ENCODE data around the gene C1orf50.
A peak's percentile ranks its signal among the peaks of the same experiment; 100 is the strongest.

Gene C1orf50

DNA sequence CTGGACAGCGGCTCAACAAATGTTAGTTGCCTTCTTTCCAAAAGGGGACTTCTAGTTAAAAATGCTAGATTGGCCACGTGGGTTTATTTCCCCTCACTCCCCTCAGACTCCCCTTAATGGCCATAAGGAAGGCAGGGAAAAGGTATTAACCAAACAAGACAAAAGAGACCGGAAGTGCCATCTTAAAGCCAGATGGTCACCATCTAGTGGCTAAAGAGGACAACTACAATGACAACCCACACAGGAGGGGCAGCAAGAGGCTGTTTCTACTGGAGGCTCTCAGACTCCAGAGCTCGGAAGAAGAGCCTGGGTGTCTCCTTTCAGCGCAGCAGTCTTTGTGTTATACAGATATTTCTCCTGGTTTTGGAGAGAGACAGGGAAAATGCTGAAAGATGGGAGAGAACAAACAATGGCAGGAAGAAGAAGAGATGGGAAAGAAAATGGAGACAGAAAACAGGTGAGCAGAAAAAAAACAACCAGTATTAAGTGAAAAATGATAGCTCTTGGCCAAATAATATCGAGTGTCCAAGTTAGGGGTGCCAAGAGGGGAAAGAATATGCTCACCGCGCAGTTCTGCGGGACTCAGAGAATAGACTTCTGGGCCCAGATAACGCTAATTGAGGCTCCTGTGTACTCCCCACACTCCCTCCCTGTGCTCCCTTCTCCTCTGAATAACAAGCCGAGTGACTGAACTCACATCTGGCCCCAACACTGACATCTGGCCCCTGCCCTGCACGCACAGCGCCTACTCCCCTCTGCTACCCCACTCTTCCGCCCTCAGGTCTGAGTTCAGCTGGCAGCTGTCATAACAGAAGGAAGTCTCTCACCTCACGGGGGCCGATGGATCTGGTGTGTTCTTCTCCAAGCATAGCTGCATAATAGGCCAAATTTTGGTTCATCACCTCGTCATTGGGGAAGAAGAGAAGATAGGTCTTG lies 9.8 kb upstream of the C1orf50 start:
- no peak for DNase-seq (ENCODE audit: low spot score in 2 of 2)
- Mint-ChIP-seq H3K4me3 (no peak overlapping the region), H3K36me3 (ENCODE audit: insufficient read depth) (peaks cover 50% of the 10 kb centered on the region), H3K4me1 (peaks cover 13% of the 10 kb centered on the region), H3K9me3 (no peaks in the 10 kb centered on the region), H3K27me3 (no peaks in the 10 kb centered on the region), H3K27ac (ENCODE audit: low read depth) (no peak overlapping the region)
- ATAC-seq (replicated peaks; ENCODE audit: extremely low read depth, poor library complexity, severe bottlenecking) = no peak

DNA sequence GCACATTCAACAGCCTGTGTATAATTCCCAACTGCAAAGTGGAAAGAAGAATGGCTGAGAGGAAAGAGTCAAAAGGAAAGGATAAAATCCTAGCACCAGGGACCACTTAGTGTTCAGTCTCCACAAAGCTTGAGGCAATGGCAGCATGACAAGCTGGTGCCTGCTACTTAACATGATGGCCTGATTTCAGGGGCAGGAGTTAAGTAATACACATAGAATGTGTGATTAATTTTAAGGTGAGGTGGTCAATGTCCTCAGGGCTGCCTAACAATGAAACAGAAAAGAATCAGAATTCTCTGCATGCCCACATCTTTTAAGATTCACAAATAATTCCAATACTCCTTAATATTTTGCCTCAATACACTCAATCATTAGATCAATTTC lies 9.2 kb upstream of the C1orf50 start:
- H3K27me3 Mint-ChIP-seq = no peaks in the 10 kb centered on the region
- peaks cover 43% of the 10 kb centered on the region for H3K36me3 Mint-ChIP-seq (ENCODE audit: insufficient read depth)
- H3K4me3 Mint-ChIP-seq = no peak overlapping the region
- ATAC-seq (replicated peaks; ENCODE audit: extremely low read depth, poor library complexity, severe bottlenecking) (no peak), DNase-seq (ENCODE audit: low spot score in 2 of 2) (no peak)
- H3K4me1 Mint-ChIP-seq = peaks cover 13% of the 10 kb centered on the region
- no peak overlapping the region for H3K27ac Mint-ChIP-seq (ENCODE audit: low read depth)
- H3K9me3 Mint-ChIP-seq = no peaks in the 10 kb centered on the region

GRCh38 chr1:42758641-42759040 lies 8.4 kb upstream of the C1orf50 start:
- no peak overlapping the region for H3K4me3 Mint-ChIP-seq
- H3K36me3 Mint-ChIP-seq (ENCODE audit: insufficient read depth) = peaks cover 39% of the 10 kb centered on the region
- no peak for DNase-seq (ENCODE audit: low spot score in 2 of 2)
- H3K27me3 Mint-ChIP-seq = no peaks in the 10 kb centered on the region
- no peaks in the 10 kb centered on the region for H3K9me3 Mint-ChIP-seq
- peaks cover 13% of the 10 kb centered on the region for H3K4me1 Mint-ChIP-seq
- no peak overlapping the region for H3K27ac Mint-ChIP-seq (ENCODE audit: low read depth)
- ATAC-seq (replicated peaks; ENCODE audit: extremely low read depth, poor library complexity, severe bottlenecking) = no peak

DNA sequence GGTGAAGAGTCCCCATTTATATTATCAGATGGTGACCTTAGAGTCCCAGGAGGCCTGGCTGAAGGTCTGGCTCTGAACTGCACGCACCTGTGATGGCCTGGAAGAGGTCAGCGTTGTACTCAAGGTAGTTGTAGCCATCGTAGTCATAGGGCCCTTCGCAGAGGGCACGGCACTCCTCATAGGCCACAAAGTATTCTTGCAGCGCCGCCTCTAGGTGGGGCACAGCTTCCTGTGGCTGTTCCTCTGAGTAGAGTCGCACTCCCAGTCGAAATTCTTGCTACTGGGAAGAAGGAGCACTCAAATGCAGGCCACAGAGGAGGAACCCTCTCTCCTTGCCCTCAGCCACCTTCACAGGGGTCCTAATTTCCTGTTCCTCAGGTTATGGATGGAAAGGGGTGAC lies 7.9 kb upstream of the C1orf50 start:
- Mint-ChIP-seq H3K27ac (ENCODE audit: low read depth) (no peak overlapping the region), H3K4me1 (peaks cover 13% of the 10 kb centered on the region), H3K9me3 (no peaks in the 10 kb centered on the region), H3K36me3 (ENCODE audit: insufficient read depth) (peaks cover 38% of the 10 kb centered on the region), H3K27me3 (no peaks in the 10 kb centered on the region), H3K4me3 (no peak overlapping the region)
- DNase-seq (ENCODE audit: low spot score in 2 of 2) = no peak
- ATAC-seq (replicated peaks; ENCODE audit: extremely low read depth, poor library complexity, severe bottlenecking) = no peak

- ATAC-seq (replicated peaks; ENCODE audit: extremely low read depth, poor library complexity, severe bottlenecking) = no peak
Measured at GRCh38 chr1:42761567-42761966, 5.5 kb upstream of the C1orf50 start.

DNA sequence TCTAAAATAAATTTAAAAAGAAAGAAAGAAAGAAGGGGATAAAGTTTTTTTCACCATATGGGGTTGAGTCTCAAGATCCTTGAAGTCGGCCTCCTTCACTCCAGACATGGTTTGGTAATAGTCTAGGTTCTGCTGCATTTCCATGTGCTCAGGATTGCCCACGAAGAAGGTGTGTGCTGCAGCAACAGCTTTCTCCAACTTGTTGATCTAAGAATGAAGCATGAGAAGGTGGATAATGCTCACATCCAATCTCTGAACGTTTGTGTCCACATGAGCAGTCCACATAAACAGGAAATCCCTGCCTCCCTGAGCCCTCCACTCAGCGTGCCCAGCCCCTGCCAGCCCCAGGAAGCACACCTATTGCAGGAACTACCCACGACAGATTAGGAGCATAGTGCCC lies 4.8 kb upstream of the C1orf50 start:
- Mint-ChIP-seq H3K27ac (ENCODE audit: low read depth) (no peak overlapping the region), H3K27me3 (no peaks in the 10 kb centered on the region), H3K9me3 (no peaks in the 10 kb centered on the region), H3K4me3 (no peak overlapping the region), H3K4me1 (peaks cover under 1% of the 10 kb centered on the region), H3K36me3 (ENCODE audit: insufficient read depth) (peaks cover 22% of the 10 kb centered on the region)
- DNase-seq (ENCODE audit: low spot score in 2 of 2) (no peak), ATAC-seq (replicated peaks; ENCODE audit: extremely low read depth, poor library complexity, severe bottlenecking) (no peak)

More at GRCh38 chr1:42761567-42761966, 5.5 kb upstream of the C1orf50 start:
- DNase-seq (ENCODE audit: low spot score in 2 of 2) = no peak
- Mint-ChIP-seq H3K27ac (ENCODE audit: low read depth) (no peak overlapping the region), H3K9me3 (no peaks in the 10 kb centered on the region), H3K4me1 (peaks cover 8% of the 10 kb centered on the region), H3K36me3 (ENCODE audit: insufficient read depth) (peaks cover 22% of the 10 kb centered on the region), H3K4me3 (no peak overlapping the region), H3K27me3 (no peaks in the 10 kb centered on the region)

GRCh38 chr1:42765269-42765668 lies 1.8 kb upstream of the C1orf50 start:
- H3K9me3 Mint-ChIP-seq = no peaks in the 10 kb centered on the region
- no peaks in the 10 kb centered on the region for H3K27me3 Mint-ChIP-seq
- H3K4me1 Mint-ChIP-seq = peaks cover 6% of the 10 kb centered on the region
- DNase-seq (ENCODE audit: low spot score in 2 of 2) (no peak), ATAC-seq (replicated peaks; ENCODE audit: extremely low read depth, poor library complexity, severe bottlenecking) (no peak)
- peaks cover 11% of the 10 kb centered on the region for H3K36me3 Mint-ChIP-seq (ENCODE audit: insufficient read depth)
- H3K4me3 Mint-ChIP-seq = no peak overlapping the region
- H3K27ac Mint-ChIP-seq (ENCODE audit: low read depth) = no peak overlapping the region

DNA sequence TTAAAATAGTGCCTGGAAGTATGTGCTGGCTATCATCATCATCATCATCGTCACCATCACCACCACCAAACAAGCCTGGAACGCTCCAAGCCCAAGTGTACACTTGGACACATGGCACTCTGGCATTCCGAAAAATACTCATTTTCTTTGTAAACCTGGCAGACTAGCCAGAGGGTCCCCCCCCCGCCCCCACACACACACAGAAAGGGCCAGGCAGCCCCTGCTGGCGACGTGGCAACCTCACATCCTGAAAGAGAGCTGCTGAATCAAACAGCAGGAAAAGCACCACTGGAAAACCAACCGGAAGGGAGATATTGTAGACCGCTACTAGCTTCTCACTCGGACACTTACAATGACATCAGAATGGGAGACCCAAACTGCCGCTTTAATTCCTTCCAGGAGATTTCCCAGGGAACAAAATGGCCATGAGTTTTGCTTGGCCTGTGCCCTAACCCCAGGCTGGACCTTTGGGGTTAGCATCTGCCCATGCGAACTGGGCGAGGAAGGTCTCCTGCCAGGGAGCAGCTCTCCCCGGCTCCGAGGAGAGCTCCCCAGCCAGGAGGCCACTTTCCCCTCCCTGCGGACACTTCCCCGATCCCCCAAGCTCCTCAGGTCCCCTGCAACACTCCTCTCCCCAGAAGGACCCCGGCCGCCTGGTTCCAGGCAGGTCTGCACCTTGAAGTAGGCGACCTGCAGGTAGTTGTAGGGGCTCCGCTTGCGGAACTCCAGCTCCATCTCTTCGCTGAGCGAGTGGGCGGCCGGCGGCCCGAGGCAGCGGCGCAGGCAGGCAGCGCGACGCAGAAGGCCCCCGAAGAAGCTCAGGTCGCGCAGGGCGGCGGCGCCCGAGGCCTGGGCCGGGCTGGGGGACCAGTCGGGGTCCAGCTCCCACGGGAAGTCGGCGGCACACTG lies 963 bp upstream of the C1orf50 start:
- H3K27me3 Mint-ChIP-seq = no peaks in the 10 kb centered on the region
- no peak overlapping the region for H3K4me3 Mint-ChIP-seq
- no peaks in the 10 kb centered on the region for H3K9me3 Mint-ChIP-seq
- H3K4me1 Mint-ChIP-seq = peaks cover 13% of the 10 kb centered on the region
- H3K36me3 Mint-ChIP-seq (ENCODE audit: insufficient read depth) = peaks cover 9% of the 10 kb centered on the region
- DNase-seq (ENCODE audit: low spot score in 2 of 2) (peak in 1 of 2 donors; percentile 28), ATAC-seq (replicated peaks; ENCODE audit: extremely low read depth, poor library complexity, severe bottlenecking) (peak; percentile 7)
- no peak overlapping the region for H3K27ac Mint-ChIP-seq (ENCODE audit: low read depth)

- peaks cover 4% of the 10 kb centered on the region for H3K36me3 Mint-ChIP-seq (ENCODE audit: insufficient read depth)
- DNase-seq (ENCODE audit: low spot score in 2 of 2) (no peak), ATAC-seq (replicated peaks; ENCODE audit: extremely low read depth, poor library complexity, severe bottlenecking) (peak; percentile 27)
- no peak overlapping the region for H3K27ac Mint-ChIP-seq (ENCODE audit: low read depth)
- no peaks in the 10 kb centered on the region for H3K27me3 Mint-ChIP-seq
- H3K9me3 Mint-ChIP-seq = no peaks in the 10 kb centered on the region
- peaks cover 20% of the 10 kb centered on the region for H3K4me1 Mint-ChIP-seq
- H3K4me3 Mint-ChIP-seq = no peak overlapping the region
Measured at GRCh38 chr1:42767510-42768000, 506 bp downstream of the C1orf50 start.

GRCh38 chr1:42768172-42768571 lies 1.1 kb downstream of the C1orf50 start:
- DNase-seq (ENCODE audit: low spot score in 2 of 2) = no peak
- H3K4me1 Mint-ChIP-seq = peaks cover 25% of the 10 kb centered on the region
- no peak for ATAC-seq (replicated peaks; ENCODE audit: extremely low read depth, poor library complexity, severe bottlenecking)
- peaks cover 7% of the 10 kb centered on the region for H3K36me3 Mint-ChIP-seq (ENCODE audit: insufficient read depth)
- H3K27ac Mint-ChIP-seq (ENCODE audit: low read depth) = no peak overlapping the region
- H3K27me3 Mint-ChIP-seq = no peaks in the 10 kb centered on the region
- no peaks in the 10 kb centered on the region for H3K9me3 Mint-ChIP-seq
- no peak overlapping the region for H3K4me3 Mint-ChIP-seq

GRCh38 chr1:42769811-42770210 lies 2.8 kb downstream of the C1orf50 start:
- Mint-ChIP-seq H3K27ac (ENCODE audit: low read depth) (no peak overlapping the region), H3K36me3 (ENCODE audit: insufficient read depth) (peaks cover 12% of the 10 kb centered on the region), H3K4me1 (peaks cover 27% of the 10 kb centered on the region), H3K27me3 (no peaks in the 10 kb centered on the region), H3K9me3 (no peaks in the 10 kb centered on the region), H3K4me3 (peak overlapping the region; percentile 32)
- DNase-seq (ENCODE audit: low spot score in 2 of 2) = no peak
- ATAC-seq (replicated peaks; ENCODE audit: extremely low read depth, poor library complexity, severe bottlenecking) = no peak

GRCh38 chr1:42773420-42773819 lies 6.4 kb downstream of the C1orf50 start:
- H3K4me3 Mint-ChIP-seq = no peak overlapping the region
- ATAC-seq (replicated peaks; ENCODE audit: extremely low read depth, poor library complexity, severe bottlenecking) (no peak), DNase-seq (ENCODE audit: low spot score in 2 of 2) (no peak)
- H3K27me3 Mint-ChIP-seq = no peaks in the 10 kb centered on the region
- H3K36me3 Mint-ChIP-seq (ENCODE audit: insufficient read depth) = peaks cover 29% of the 10 kb centered on the region
- peak overlapping the region; percentile 14 for H3K27ac Mint-ChIP-seq (ENCODE audit: low read depth)
- H3K9me3 Mint-ChIP-seq = no peaks in the 10 kb centered on the region
- H3K4me1 Mint-ChIP-seq = peaks cover 27% of the 10 kb centered on the region

All from central memory CD8-positive, alpha-beta T cell (primary cell).